Endothelial cell of umbilical vein (primary cell): ENCODE measurements around the gene FBXW9. TPM values are rescaled to one million over a fixed set of nuclear protein-coding genes. Genes with fewer than 3 reads are reported as not detected.

Source experiments
- BruUV-seq: library from RNA; stranded (reverse); fragments of 400-500 nt; replicated peaks from 2 replicates; lab custom pipeline; 2021; lab: Mats Ljungman, UMichigan
- CTCF ChIA-PET: fragments of 300-600, 350-600 bp; sonication (Branson Sonifier 250); formaldehyde crosslinking; loops from one replicate; lab custom pipeline; 2021; ENCODE audit warnings: antibody characterized with exemption, inconsistent platforms; lab: Charles Lee
- POLR2A ChIA-PET: fragments of 300-600, 350-600 bp; sonication (Branson Sonifier 250); formaldehyde crosslinking; loops from one replicate; lab custom pipeline; 2021; ENCODE audit warnings: antibody characterized with exemption, inconsistent platforms; lab: Charles Lee
- DNase-seq: peaks from one replicate; pipeline ENCODE4 v3.0.0-alpha.2; 2011; ENCODE audit warnings: low read depth, low spot score
- FAIRE-seq: peaks from 2 replicates; lab custom pipeline; 2011; peaks lifted over from hg19 to GRCh38; lab: Jason Lieb, UNC
- H2AFZ ChIP-seq: 2 replicates; pipeline ENCODE4 v1.6.0; 2012; ENCODE audit warnings: low read depth, low read length, control low read depth, inconsistent platforms
- H3K27ac ChIP-seq: 2 replicates; pipeline ENCODE4 v1.5.1; 2011; ENCODE audit warnings: low read depth, mild to moderate bottlenecking, control low read depth, low read length, moderate library complexity; ENCODE audit not compliant: insufficient read depth
- H3K27me3 ChIP-seq, 2 experiments: 2 replicates each; pipeline versions ENCODE4 v1.6.0 to v1.6.1; 2011; ENCODE audit warnings: low read length in 2 of 2, mixed read lengths in 1 of 2; ENCODE audit not compliant: control insufficient read depth in 2 of 2, insufficient read depth in 2 of 2
- H3K36me3 ChIP-seq, 2 experiments: 2 replicates in 1 of 2; 3 replicates in 1 of 2; pipeline ENCODE4 v1.5.1; 2011; ENCODE audit warnings: low read length in 2 of 2, mild to moderate bottlenecking in 1 of 2, moderate library complexity in 1 of 2; ENCODE audit not compliant: control insufficient read depth in 2 of 2, insufficient read depth in 2 of 2; ENCODE audit errors: extremely low read depth in 1 of 2
- H3K4me1 ChIP-seq: 3 replicates; pipeline ENCODE4 v1.5.1; 2011; ENCODE audit warnings: mild to moderate bottlenecking, low read length; ENCODE audit not compliant: control insufficient read depth, insufficient read depth; ENCODE audit errors: extremely low read depth
- H3K4me2 ChIP-seq: 2 replicates; pipeline ENCODE4 v1.6.1; 2011; ENCODE audit warnings: low read length, control low read depth, mixed read lengths; ENCODE audit not compliant: insufficient read depth
- H3K4me3 ChIP-seq, 3 experiments: fragments of 200-600 bp in 1 of 3; sonication (generic), shearing (Covaris generic) in 1 of 3; replicated peaks in 1 of 3; 2 replicates each; pipeline ENCODE4 v1.5.1; 2011 to 2016; ENCODE audit warnings: control low read depth in 3 of 3, low read length in 3 of 3, mild to moderate bottlenecking in 2 of 3, inconsistent platforms in 1 of 3, low read depth in 1 of 3, moderate library complexity in 1 of 3; ENCODE audit not compliant: insufficient read depth in 1 of 3
- H3K79me2 ChIP-seq: 2 replicates; pipeline ENCODE4 v1.6.0; 2012; ENCODE audit warnings: low read length, inconsistent platforms; ENCODE audit not compliant: control insufficient read depth, insufficient read depth
- H3K9ac ChIP-seq: replicated peaks from 2 replicates; pipeline ENCODE3; 2011; ENCODE audit warnings: low read length, control low read depth; ENCODE audit not compliant: insufficient read depth; ENCODE audit errors: extremely low read depth
- H3K9me1 ChIP-seq: replicated peaks from 3 replicates; pipeline ENCODE4 v1.6.0; 2011; ENCODE audit warnings: mild to moderate bottlenecking, low read length; ENCODE audit not compliant: control insufficient read depth, insufficient read depth; ENCODE audit errors: extremely low read depth
- H3K9me3 ChIP-seq: replicated peaks from 2 replicates; pipeline ENCODE4 v1.5.1; 2012; ENCODE audit warnings: low read length, inconsistent platforms; ENCODE audit not compliant: control insufficient read depth, insufficient read depth
- H4K20me1 ChIP-seq: replicated peaks from 2 replicates; pipeline ENCODE3; 2011; ENCODE audit warnings: mild to moderate bottlenecking, low read length; ENCODE audit not compliant: control insufficient read depth, insufficient read depth; ENCODE audit errors: extremely low read depth
- EZH2 ChIP-seq: IDR thresholded peaks from 2 replicates; pipeline ENCODE4 v1.6.1; 2012; ENCODE audit warnings: borderline replicate concordance, low read depth, mild to moderate bottlenecking, moderate library complexity, low read length, inconsistent platforms; ENCODE audit not compliant: severe bottlenecking
- GATA2 ChIP-seq: IDR thresholded peaks from 2 replicates; pipeline ENCODE4 v1.7.0; 2011; ENCODE audit warnings: low read depth, mild to moderate bottlenecking, moderate library complexity, mixed read lengths, low read length; ENCODE audit not compliant: insufficient read length, insufficient read depth
- JUN ChIP-seq: IDR thresholded peaks from 2 replicates; pipeline ENCODE4 v1.6.1; 2011; ENCODE audit warnings: borderline replicate concordance, low read depth; ENCODE audit not compliant: insufficient read length, insufficient read depth
- MAX ChIP-seq: IDR thresholded peaks from 2 replicates; pipeline ENCODE4 v1.6.1; 2011; ENCODE audit not compliant: insufficient read depth, insufficient read length
- MYC ChIP-seq: IDR thresholded peaks from one replicate; pipeline ENCODE4 v1.6.1; 2011; ENCODE audit warnings: mild to moderate bottlenecking, low read depth, low read length
- POLR2A ChIP-seq: IDR thresholded peaks from 2 replicates; pipeline ENCODE4 v1.6.1; 2012; ENCODE audit warnings: low read depth, mild to moderate bottlenecking, control low read depth, low read length
- dilution Hi-C: fragments of 300-500 bp; cut with MboI; formaldehyde crosslinking; loops from one replicate; pipeline ENCODE4 v1.15.0; 2019; ENCODE audit warnings: low sequenced_read_pairs; ENCODE audit not compliant: extremely low pct_ligation_motif_present
- intact Hi-C: fragments of 100-400 bp; cut with micrococcal nuclease; formaldehyde crosslinking; loops from one replicate; pipeline ENCODE4 v1.10.0; 2022
- polyA plus RNA-seq, 4 experiments: library from polyadenylated mRNA; depleted of rRNA in 3 of 4; stranded (reverse) in 3 of 4; unstranded in 1 of 4; fragments of >200 nt; gene quantifications; 2 replicates each; pipeline versions ENCODE4 v1.2.1 to v1.2.3, GENCODE V29; 2011 to 2012; ENCODE audit warnings: missing spikeins in 1 of 4
- total RNA-seq: library from RNA; stranded (reverse); gene quantifications from 2 replicates; pipeline ENCODE4 v1.2.3, GENCODE V29; 2021
- TF ChIP-seq, protein P1 (sequence below), 2 donors: IDR thresholded peaks; 1 replicate in 1 of 2; 2 replicates in 1 of 2; pipeline ENCODE4 v1.5.1; 2011; ENCODE audit warnings: low read length in 2 of 2, mild to moderate bottlenecking in 2 of 2, moderate library complexity in 2 of 2, control low read depth in 1 of 2, inconsistent platforms in 1 of 2, low read depth in 1 of 2; ENCODE audit not compliant: insufficient read depth in 1 of 2; ENCODE audit errors: extremely low read depth in 1 of 2

The FBXW9 gene
- total and polyA plus RNA-seq, 2 donors (not counting 3 experiments of a cell fraction or from before 2014, with no cell fraction given): 12.4 to 19.3 TPM

GRCh38 chr19:12685831-12686230, 10.6 kb downstream of the FBXW9 start:
- no peak overlapping the region for H3K4me3 ChIP-seq
- no peak overlapping the region for H2AFZ ChIP-seq
- no peak overlapping the region for H3K27ac ChIP-seq
- no peaks in the 10 kb centered on the region for H4K20me1 ChIP-seq
- H3K9me3 ChIP-seq: no peaks in the 10 kb centered on the region
- intact Hi-C loops (no loop called here), dilution Hi-C loops (no loop called here)
- H3K4me1 ChIP-seq: no peaks in the 10 kb centered on the region
- no peaks in the 10 kb centered on the region for H3K27me3 ChIP-seq
- no peak for DNase-seq
- BruUV-seq: no TSS peak
- CTCF ChIA-PET: interaction anchor here (0.9 to 2.2 kb wide), 3 partner anchors 9 to 72 kb away, joined by 3 to 6 read pairs (median 3); a partner anchor contains a TSS
- TF ChIP-seq MAX (no peak), POLR2A (no peak), GATA2 (no peak), MYC (no peak), EZH2 (no peak), JUN (no peak)
- TF ChIP-seq, protein P1, sequence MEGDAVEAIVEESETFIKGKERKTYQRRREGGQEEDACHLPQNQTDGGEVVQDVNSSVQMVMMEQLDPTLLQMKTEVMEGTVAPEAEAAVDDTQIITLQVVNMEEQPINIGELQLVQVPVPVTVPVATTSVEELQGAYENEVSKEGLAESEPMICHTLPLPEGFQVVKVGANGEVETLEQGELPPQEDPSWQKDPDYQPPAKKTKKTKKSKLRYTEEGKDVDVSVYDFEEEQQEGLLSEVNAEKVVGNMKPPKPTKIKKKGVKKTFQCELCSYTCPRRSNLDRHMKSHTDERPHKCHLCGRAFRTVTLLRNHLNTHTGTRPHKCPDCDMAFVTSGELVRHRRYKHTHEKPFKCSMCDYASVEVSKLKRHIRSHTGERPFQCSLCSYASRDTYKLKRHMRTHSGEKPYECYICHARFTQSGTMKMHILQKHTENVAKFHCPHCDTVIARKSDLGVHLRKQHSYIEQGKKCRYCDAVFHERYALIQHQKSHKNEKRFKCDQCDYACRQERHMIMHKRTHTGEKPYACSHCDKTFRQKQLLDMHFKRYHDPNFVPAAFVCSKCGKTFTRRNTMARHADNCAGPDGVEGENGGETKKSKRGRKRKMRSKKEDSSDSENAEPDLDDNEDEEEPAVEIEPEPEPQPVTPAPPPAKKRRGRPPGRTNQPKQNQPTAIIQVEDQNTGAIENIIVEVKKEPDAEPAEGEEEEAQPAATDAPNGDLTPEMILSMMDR (IDR thresholded peaks at IDR 0.05; ENCODE audit: extremely low read depth in 1 of 2, insufficient read depth in 1 of 2, low read depth in 1 of 2, low read length in 2 of 2): no peak
- H3K9me1 ChIP-seq: no peaks in the 10 kb centered on the region
- H3K4me2 ChIP-seq: no peak overlapping the region
- no peak overlapping the region for H3K9ac ChIP-seq
- no peaks in the 10 kb centered on the region for H3K79me2 ChIP-seq
- FAIRE-seq: no peak
- POLR2A ChIA-PET: no interaction called here
- H3K36me3 ChIP-seq: no peaks in the 10 kb centered on the region
